Suprapubic skin (tissue), 4 donors: Measurements from ENCODE around the gene DMPK. TPM values are rescaled to one million over a fixed set of nuclear protein-coding genes. Genes with fewer than 3 reads are reported as not detected.

Source experiments
- DNase-seq, 2 donors: peaks; one replicate each; pipeline ENCODE4 v3.0.0-alpha.2; 2019; ENCODE audit warnings: low spot score in 2 of 2
- H3K27ac ChIP-seq: fragments of 200-600 bp; sonication (generic); one replicate; pipeline ENCODE4 v1.5.1; 2019
- H3K27me3 ChIP-seq: fragments of 200-600 bp; sonication (generic); one replicate; pipeline ENCODE4 v1.5.1; 2019
- H3K36me3 ChIP-seq: fragments of 200-600 bp; sonication (generic); one replicate; pipeline ENCODE4 v1.5.1; 2019
- H3K4me1 ChIP-seq: fragments of 200-600 bp; sonication (generic); one replicate; pipeline ENCODE4 v1.5.1; 2019
- H3K4me3 ChIP-seq: fragments of 200-600 bp; sonication (generic); one replicate; pipeline ENCODE4 v1.5.1; 2019; ENCODE audit warnings: mild to moderate bottlenecking
- H3K9me3 ChIP-seq: fragments of 200-600 bp; sonication (generic); one replicate; pipeline ENCODE4 v1.5.1; 2019
- CTCF ChIP-seq, 2 donors: fragments of 200-600 bp in 1 of 2; fragments of 450-650 bp in 1 of 2; sonication (generic) in 1 of 2; IDR thresholded peaks; one replicate each; pipeline ENCODE4 v1.5.1; 2016 to 2019; ENCODE audit warnings: antibody characterized with exemption in 2 of 2, mild to moderate bottlenecking in 1 of 2, moderate library complexity in 1 of 2
- EP300 ChIP-seq: sonication (generic); formaldehyde crosslinking; IDR thresholded peaks from one replicate; pipeline ENCODE4 v1.6.1; 2017; ENCODE audit warnings: antibody characterized with exemption
- POLR2A ChIP-seq, 2 donors: fragments of 450-650 bp; IDR thresholded peaks; one replicate each; pipeline ENCODE4 v1.6.1; 2017; ENCODE audit warnings: antibody characterized with exemption in 2 of 2, mild to moderate bottlenecking in 2 of 2, moderate library complexity in 2 of 2
- POLR2AphosphoS5 ChIP-seq, 3 donors: sonication (generic); formaldehyde crosslinking; IDR thresholded peaks; one replicate each; pipeline ENCODE4 v1.6.1; 2017; ENCODE audit warnings: antibody characterized with exemption in 3 of 3
- WGBS: methylation state at CpG from one replicate; pipeline ENCODE4 v1.1.5; 2018; 5-methylcytosine and 5-hydroxymethylcytosine counted together
- total RNA-seq, 4 donors: library from RNA; depleted of rRNA; stranded (reverse); fragments of >200 nt; gene quantifications; one replicate each; pipeline ENCODE4 v1.1.0, GENCODE V29; 2016

DMPK gene
- total RNA-seq, 4 donors from 2014 or later: 15.0 to 27.3 (median 20.3) TPM

- no peaks in the 10 kb centered on the region for H3K36me3 ChIP-seq
- no peaks in the 10 kb centered on the region for H3K4me1 ChIP-seq
- DNase-seq: no peak
- H3K27me3 ChIP-seq: no peaks in the 10 kb centered on the region
- H3K4me3 ChIP-seq: no peak overlapping the region
- H3K9me3 ChIP-seq: no peaks in the 10 kb centered on the region
- 74% methylated on average over 5 of the region's 5 CpGs for WGBS
- no peak overlapping the region for H3K27ac ChIP-seq
- TF ChIP-seq CTCF (IDR thresholded peaks at IDR 0.05) (no peak), EP300 (no peak), POLR2A (IDR thresholded peaks at IDR 0.05) (no peak), POLR2AphosphoS5 (IDR thresholded peaks at IDR 0.05) (no peak)
Observed at GRCh38 chr19:45747513-45747912, 34.8 kb downstream of the DMPK start.

DNA sequence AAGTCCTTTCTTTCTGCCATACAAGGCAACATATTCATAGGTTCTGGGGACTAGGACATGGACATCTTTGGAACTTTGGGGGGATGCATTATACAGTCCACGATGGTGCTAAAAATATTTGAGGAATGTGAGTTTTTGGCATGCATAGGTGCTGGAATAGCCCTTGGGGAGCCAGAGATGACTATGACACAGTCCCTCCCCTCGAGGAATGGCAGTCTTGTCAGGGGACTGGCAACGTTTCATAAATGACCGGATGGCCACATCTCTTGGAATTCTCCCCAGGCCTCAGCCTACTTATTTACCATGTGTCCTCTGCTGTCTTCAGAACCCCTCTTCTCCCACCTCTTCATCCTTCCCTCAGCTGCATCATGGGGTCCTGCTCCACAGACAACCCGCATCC is 35.4 kb downstream of the DMPK start:
- H3K36me3 ChIP-seq: no peaks in the 10 kb centered on the region
- no peak for DNase-seq
- H3K4me3 ChIP-seq: no peak overlapping the region
- H3K9me3 ChIP-seq: no peaks in the 10 kb centered on the region
- no peak for TF ChIP-seq CTCF (IDR thresholded peaks at IDR 0.05)
- TF ChIP-seq EP300: no peak
- no peak for TF ChIP-seq POLR2A (IDR thresholded peaks at IDR 0.05)
- TF ChIP-seq POLR2AphosphoS5 (IDR thresholded peaks at IDR 0.05): no peak
- no peak overlapping the region for H3K27ac ChIP-seq
- no peaks in the 10 kb centered on the region for H3K27me3 ChIP-seq
- no peaks in the 10 kb centered on the region for H3K4me1 ChIP-seq
- WGBS: 69% methylated on average over 5 of the region's 5 CpGs

- Histone ChIP-seq H3K27ac (no peak overlapping the region), H3K27me3 (no peaks in the 10 kb centered on the region), H3K9me3 (no peaks in the 10 kb centered on the region), H3K36me3 (no peaks in the 10 kb centered on the region), H3K4me3 (no peak overlapping the region), H3K4me1 (no peaks in the 10 kb centered on the region)
- no peak for DNase-seq
- WGBS: 82% methylated on average over 6 of the region's 6 CpGs
- TF ChIP-seq EP300 (no peak), POLR2AphosphoS5 (IDR thresholded peaks at IDR 0.05) (no peak), CTCF (IDR thresholded peaks at IDR 0.05) (no peak), POLR2A (IDR thresholded peaks at IDR 0.05) (no peak)
Observed at GRCh38 chr19:45745606-45746005, 36.7 kb downstream of the DMPK start.

- Histone ChIP-seq H3K9me3 (no peaks in the 10 kb centered on the region), H3K4me3 (no peak overlapping the region), H3K36me3 (no peaks in the 10 kb centered on the region), H3K27me3 (no peaks in the 10 kb centered on the region), H3K4me1 (no peaks in the 10 kb centered on the region), H3K27ac (no peak overlapping the region)
- no peak for DNase-seq
- 76% methylated on average over 4 of the region's 4 CpGs for WGBS
- no peak for TF ChIP-seq CTCF (IDR thresholded peaks at IDR 0.05)
- no peak for TF ChIP-seq POLR2AphosphoS5 (IDR thresholded peaks at IDR 0.05)
- no peak for TF ChIP-seq POLR2A (IDR thresholded peaks at IDR 0.05)
- TF ChIP-seq EP300: no peak
Observed at GRCh38 chr19:45742969-45743368, 39.3 kb downstream of the DMPK start.

GRCh38 chr19:45739498-45740439 is 42.5 kb downstream of the DMPK start:
- no peaks in the 10 kb centered on the region for H3K27me3 ChIP-seq
- WGBS: 79% methylated on average over 10 of the region's 10 CpGs
- H3K4me1 ChIP-seq: no peaks in the 10 kb centered on the region
- no peak for DNase-seq
- H3K27ac ChIP-seq: no peak overlapping the region
- no peak for TF ChIP-seq POLR2AphosphoS5 (IDR thresholded peaks at IDR 0.05)
- TF ChIP-seq EP300: no peak
- no peak for TF ChIP-seq CTCF (IDR thresholded peaks at IDR 0.05)
- no peak for TF ChIP-seq POLR2A (IDR thresholded peaks at IDR 0.05)
- H3K36me3 ChIP-seq: no peaks in the 10 kb centered on the region
- H3K4me3 ChIP-seq: no peak overlapping the region
- no peaks in the 10 kb centered on the region for H3K9me3 ChIP-seq
